PC-9 (cell line): ENCODE measurements around the gene IL1RL1.

Source experiments
- CTCF ChIP-seq: fragments of 200-600 bp; sonication (generic); conservative IDR thresholded peaks from 2 replicates; pipeline ENCODE4 v1.6.1; 2017; ENCODE audit warnings: mixed run types, antibody characterized with exemption, mild to moderate bottlenecking, moderate library complexity
- EZH2 ChIP-seq: fragments of 200-600 bp; sonication (generic); IDR thresholded peaks from 2 replicates; pipeline ENCODE4 v1.8.0; 2017; ENCODE audit warnings: antibody characterized with exemption, low read depth

DNA sequence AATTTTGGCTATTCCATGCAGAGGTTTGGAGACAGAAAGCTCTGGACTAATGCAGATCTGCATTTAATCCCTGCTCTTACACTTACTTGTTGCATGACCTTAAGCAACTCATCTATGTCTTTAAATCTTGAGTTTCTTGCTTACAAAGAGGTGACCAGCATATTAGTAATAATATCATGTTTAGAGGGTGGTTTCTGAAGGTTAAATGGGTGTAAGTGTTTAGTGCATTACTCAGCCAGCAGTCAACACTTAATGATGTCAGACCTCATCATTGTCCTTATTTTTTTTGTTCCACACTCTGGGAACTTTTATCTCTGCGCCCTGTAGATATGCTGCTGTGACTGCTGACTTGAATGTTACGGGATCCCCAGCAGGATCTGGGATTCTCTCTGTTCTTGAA lies 1.7 kb downstream of the IL1RL1 start:
- no peak for TF ChIP-seq CTCF
- TF ChIP-seq EZH2, result no peak
